Measurements from ENCODE around the gene ZMYND11. TPM values are rescaled to one million over a fixed set of nuclear protein-coding genes. Genes with fewer than 3 reads are reported as not detected.

ZMYND11 gene
- total and polyA plus RNA-seq, 7 donors: 21.5 to 138 (median 112) TPM

DNA sequence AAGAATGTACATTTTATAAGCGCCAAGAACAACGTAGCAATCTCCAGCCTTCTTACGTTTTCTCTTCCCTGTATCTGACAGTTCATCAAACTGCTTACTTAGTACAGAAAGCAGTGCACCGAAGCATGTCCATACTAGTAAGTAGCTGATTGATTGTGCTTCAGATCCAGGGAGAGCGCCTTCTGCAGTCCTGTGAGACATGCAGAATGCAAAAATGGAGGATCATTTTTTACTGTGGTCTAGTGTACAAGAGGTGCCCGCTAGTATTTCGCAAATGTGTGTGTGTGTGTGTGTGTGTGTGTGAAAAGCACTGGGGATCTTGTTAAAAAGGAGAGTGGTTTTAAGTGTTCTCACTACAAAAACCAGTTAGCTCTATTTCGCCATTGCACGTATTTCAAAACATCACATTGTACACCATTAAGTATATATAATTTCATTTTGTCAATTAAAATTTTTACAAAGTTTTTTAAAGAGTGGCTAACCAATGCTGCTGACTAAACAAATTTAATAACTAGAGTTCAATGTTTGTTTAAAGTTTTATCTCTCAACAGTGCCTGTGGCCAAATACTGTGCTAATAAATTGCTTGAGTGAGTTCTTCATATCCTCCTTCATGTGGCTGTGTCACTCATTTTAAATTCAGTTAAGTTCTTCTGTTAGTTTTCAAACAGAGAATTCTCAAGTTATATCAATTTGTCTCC, 99.6 kb downstream of the ZMYND11 start:
- TF ChIP-seq EP300 (IDR thresholded peaks at IDR 0.05): no peak
- TF ChIP-seq POLR2A (IDR thresholded peaks at IDR 0.05): no peak
- TF ChIP-seq POLR2AphosphoS5 (IDR thresholded peaks at IDR 0.05): no peak
- H3K36me3 ChIP-seq: peaks cover 0 to 25% (median 6%) of the 10 kb centered on the region in 4 donors
- intact Hi-C loops (cut with DNase I): no loop called here
- no peak overlapping the region for H3K27ac ChIP-seq
- 94 to 96% methylated on average over 9 of the region's 9 CpGs for WGBS, 2 donors
- no peaks in the 10 kb centered on the region for H3K27me3 ChIP-seq
- no peak for DNase-seq
- no peaks in the 10 kb centered on the region for H3K9me3 ChIP-seq
- peaks cover 0 to 8% (median 0%) of the 10 kb centered on the region in 4 donors for H3K4me1 ChIP-seq
- no peak overlapping the region for H3K4me3 ChIP-seq

DNA sequence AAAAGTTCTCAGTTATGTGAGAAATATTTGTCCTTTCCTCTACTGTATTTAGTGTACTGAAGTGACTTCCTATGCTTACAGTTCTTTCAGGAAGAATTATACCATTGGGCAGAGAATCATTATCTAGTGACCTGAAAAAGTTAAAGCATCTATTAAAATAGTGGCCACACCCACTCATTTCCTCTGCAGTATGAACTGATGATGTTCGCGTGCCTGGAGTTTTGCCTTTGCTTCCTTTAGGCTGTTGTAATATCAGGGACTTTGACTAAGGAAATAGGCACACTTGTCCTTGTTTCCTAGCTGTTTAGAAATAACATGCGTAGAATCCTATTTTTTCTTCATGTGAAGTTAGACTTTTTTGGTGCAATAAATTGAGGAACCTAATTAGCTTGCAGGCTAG, 100.7 kb downstream of the ZMYND11 start:
- H3K4me3 ChIP-seq: no peak overlapping the region
- DNase-seq: no peak
- no peak overlapping the region for H3K27ac ChIP-seq
- H3K27me3 ChIP-seq: no peaks in the 10 kb centered on the region
- no peaks in the 10 kb centered on the region for H3K9me3 ChIP-seq
- peaks cover 0 to 9% (median 2%) of the 10 kb centered on the region in 4 donors for H3K4me1 ChIP-seq
- intact Hi-C loops (cut with DNase I): no loop called here
- WGBS, 2 donors: 84 to 85% methylated on average over 3 of the region's 3 CpGs
- TF ChIP-seq POLR2A (IDR thresholded peaks at IDR 0.05): no peak
- TF ChIP-seq POLR2AphosphoS5 (IDR thresholded peaks at IDR 0.05): no peak
- TF ChIP-seq CTCF (IDR thresholded peaks at IDR 0.05): no peak
- TF ChIP-seq EP300 (IDR thresholded peaks at IDR 0.05): no peak
- peaks cover 0 to 34% (median 14%) of the 10 kb centered on the region in 4 donors for H3K36me3 ChIP-seq

DNA sequence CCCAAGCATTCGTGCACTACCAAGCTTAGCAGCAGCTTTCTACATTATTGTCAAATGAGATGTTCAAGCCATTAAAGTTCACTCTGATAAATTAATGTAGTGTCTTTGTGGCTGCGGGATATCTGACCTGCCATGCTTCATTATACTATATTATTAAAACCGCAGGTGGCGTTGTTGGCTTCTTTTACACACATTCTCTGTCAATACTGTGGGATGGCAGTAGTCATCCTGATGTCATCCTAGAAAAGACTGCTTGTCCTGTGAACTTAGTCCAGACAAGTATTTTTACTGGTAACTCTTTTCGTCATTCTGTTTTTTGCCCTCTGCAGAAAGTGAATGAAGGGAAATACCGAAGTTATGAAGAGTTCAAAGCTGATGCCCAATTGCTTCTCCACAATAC, 103.9 kb downstream of the ZMYND11 start:
- peaks cover 0 to 18% (median 12%) of the 10 kb centered on the region in 4 donors for H3K4me1 ChIP-seq
- intact Hi-C loops (cut with DNase I): no loop called here
- H3K4me3 ChIP-seq: no peak overlapping the region
- no peaks in the 10 kb centered on the region for H3K27me3 ChIP-seq
- H3K36me3 ChIP-seq: peaks cover 7 to 50% (median 14%) of the 10 kb centered on the region in 4 donors
- no peaks in the 10 kb centered on the region for H3K9me3 ChIP-seq
- WGBS, 2 donors: 93 to 94% methylated on average over 6 of the region's 6 CpGs
- H3K27ac ChIP-seq: no peak overlapping the region
- no peak for TF ChIP-seq POLR2AphosphoS5 (IDR thresholded peaks at IDR 0.05)
- TF ChIP-seq POLR2A (IDR thresholded peaks at IDR 0.05): no peak
- TF ChIP-seq CTCF (IDR thresholded peaks at IDR 0.05): no peak
- no peak for TF ChIP-seq EP300 (IDR thresholded peaks at IDR 0.05)
- no peak for DNase-seq

- Histone ChIP-seq H3K36me3 (peaks cover 7 to 70% (median 14%) of the 10 kb centered on the region in 4 donors), H3K4me1 (peaks cover 0 to 17% (median 9%) of the 10 kb centered on the region in 4 donors), H3K27me3 (no peaks in the 10 kb centered on the region), H3K4me3 (no peak overlapping the region), H3K27ac (peak overlapping the region in 2 of 4 donors; percentile 18 to 20), H3K9me3 (no peaks in the 10 kb centered on the region)
- intact Hi-C loops (cut with DNase I): no loop called here
- WGBS, 2 donors: 90 to 96% methylated on average over 6 of the region's 6 CpGs
- TF ChIP-seq POLR2AphosphoS5 (IDR thresholded peaks at IDR 0.05): no peak
- peak in 1 of 4 donors; percentile 15 for TF ChIP-seq EP300 (IDR thresholded peaks at IDR 0.05)
- DNase-seq: no peak
These were observed 106.2 kb downstream of the ZMYND11 start for GRCh38 chr10:241451-241850.

DNA sequence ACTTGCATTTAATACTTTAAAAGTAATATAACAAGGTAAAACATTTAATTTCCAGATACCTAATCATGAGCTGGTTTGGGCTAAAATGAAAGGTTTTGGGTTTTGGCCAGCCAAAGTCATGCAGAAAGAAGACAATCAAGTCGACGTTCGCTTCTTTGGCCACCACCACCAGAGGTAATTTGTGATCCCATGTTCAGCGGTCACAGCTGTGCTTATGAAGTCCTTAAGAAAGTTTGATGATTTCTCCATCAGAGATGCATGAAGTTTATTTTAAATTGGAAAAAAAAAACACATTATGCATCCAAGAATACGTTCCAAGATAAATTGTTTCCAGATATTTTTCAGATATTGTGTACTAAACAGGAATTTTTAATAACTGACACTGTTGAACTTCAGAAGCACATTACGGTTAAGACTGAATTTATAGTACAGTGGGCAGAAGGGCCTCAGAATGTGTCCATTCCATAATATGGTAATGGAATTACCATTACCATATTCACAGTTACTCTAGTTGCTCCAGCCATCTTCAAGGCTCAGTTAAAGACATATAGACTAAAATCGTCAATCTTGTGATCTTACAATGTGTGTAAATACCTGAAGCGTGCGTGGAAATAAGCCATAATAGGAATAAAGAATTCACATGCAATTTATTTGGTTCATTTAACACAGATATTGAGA, 106.8 kb downstream of the ZMYND11 start:
- peak overlapping the region in 2 of 4 donors; percentile 18 to 20 for H3K27ac ChIP-seq
- no peak overlapping the region for H3K4me3 ChIP-seq
- H3K27me3 ChIP-seq: no peaks in the 10 kb centered on the region
- H3K9me3 ChIP-seq: no peaks in the 10 kb centered on the region
- H3K36me3 ChIP-seq: peaks cover 7 to 75% (median 20%) of the 10 kb centered on the region in 4 donors
- intact Hi-C loops (cut with DNase I): no loop called here
- peaks cover 0 to 17% (median 9%) of the 10 kb centered on the region in 4 donors for H3K4me1 ChIP-seq
- 86 to 92% methylated on average over 9 of the region's 9 CpGs for WGBS, 2 donors
- DNase-seq: no peak
- no peak for TF ChIP-seq POLR2AphosphoS5 (IDR thresholded peaks at IDR 0.05)
- TF ChIP-seq EP300 (IDR thresholded peaks at IDR 0.05): no peak
- no peak for TF ChIP-seq CTCF (IDR thresholded peaks at IDR 0.05)
- no peak for TF ChIP-seq POLR2A (IDR thresholded peaks at IDR 0.05)

Data from sigmoid colon (tissue), 7 donors.